Renal pelvis (tissue), 3 donors: Measurements from ENCODE around the gene SGCB. TPM values are rescaled to one million over a fixed set of nuclear protein-coding genes. Genes with fewer than 3 reads are reported as not detected.

ENCODE experiments used
- polyA plus RNA-seq, 3 donors: library from polyadenylated mRNA; unstranded; fragments of 120-200 nt; gene quantifications; one replicate each; pipeline ENCODE4 v1.2.1, GENCODE V29; 2013; ENCODE audit not compliant: insufficient read length in 3 of 3

Gene SGCB
- polyA plus RNA-seq, 3 donors = 41.6 to 42.2 (median 42.2) TPM

Other genes with a start within 250 kb of the SGCB start
- 10 to 100 TPM; 43.7 to 66.7 (median 60.2) TPM for gene DCUN1D4, start 195.1 kb downstream of the SGCB start, polyA plus RNA-seq
- gene LRRC66, start 17.9 kb downstream of the SGCB start, polyA plus RNA-seq = 1 to 10 TPM in 2 of 3 donors, under 1 TPM in 1; 0.78 to 1.5 (median 1.4) TPM
- gene SPATA18, start 13.0 kb upstream of the SGCB start, polyA plus RNA-seq = 1 to 10 TPM; 1.1 to 1.6 (median 1.4) TPM